Lung (tissue), 12 donors: ENCODE results near the gene BCORL1. TPM values are rescaled to one million over a fixed set of nuclear protein-coding genes. Genes with fewer than 3 reads are reported as not detected.
A peak's percentile ranks its signal among the peaks of the same experiment; 100 is the strongest.

Experiments used
- ATAC-seq: fragments of 200-7000 bp; cut with Tn5 transposase; one replicate; pipeline ENCODE4 v1.9.1; 2020; ENCODE audit warnings: moderate number of reproducible peaks; ENCODE audit not compliant: insufficient read depth, low FRiP score
- DNase-seq, 3 donors: peaks; one replicate each; pipeline ENCODE4 v3.0.0-alpha.2; 2013 to 2017
- H3K27ac ChIP-seq, 2 donors: one replicate each; pipeline ENCODE4 v1.5.1; 2013; ENCODE audit warnings: mild to moderate bottlenecking in 2 of 2, moderate library complexity in 2 of 2, control low read depth in 1 of 2, inconsistent platforms in 1 of 2, low read depth in 1 of 2, low read length in 1 of 2
- H3K27me3 ChIP-seq, 3 donors: one replicate each; pipeline ENCODE4 v1.5.1; 2013; ENCODE audit warnings: low read length in 2 of 3; ENCODE audit not compliant: control insufficient read depth in 3 of 3, insufficient read depth in 3 of 3
- H3K36me3 ChIP-seq, 4 donors: one replicate each; pipeline ENCODE4 v1.5.1; 2013; ENCODE audit warnings: low read length in 4 of 4, mild to moderate bottlenecking in 1 of 4, moderate library complexity in 1 of 4; ENCODE audit not compliant: control insufficient read depth in 4 of 4, insufficient read depth in 4 of 4
- H3K4me1 ChIP-seq, 5 donors: one replicate each; pipeline ENCODE4 v1.5.1; 2013; ENCODE audit warnings: low read length in 5 of 5, mild to moderate bottlenecking in 2 of 5, moderate library complexity in 1 of 5; ENCODE audit not compliant: control insufficient read depth in 5 of 5, insufficient read depth in 5 of 5
- H3K4me3 ChIP-seq: one replicate; pipeline ENCODE4 v1.5.1; 2013; ENCODE audit warnings: mild to moderate bottlenecking, control low read depth, moderate library complexity
- H3K9ac ChIP-seq, 2 donors: one replicate each; pipeline ENCODE4 v1.5.1; 2013; ENCODE audit warnings: low read length in 2 of 2, control low read depth in 1 of 2; ENCODE audit not compliant: insufficient read depth in 1 of 2
- H3K9me3 ChIP-seq, 4 donors: one replicate each; pipeline ENCODE4 v1.5.1; 2013; ENCODE audit warnings: low read length in 3 of 4, mild to moderate bottlenecking in 1 of 4, moderate library complexity in 1 of 4; ENCODE audit not compliant: control insufficient read depth in 4 of 4, insufficient read depth in 3 of 4
- CTCF ChIP-seq: IDR thresholded peaks from 2 replicates; pipeline ENCODE4 v1.5.1; 2012; ENCODE audit warnings: mild to moderate bottlenecking; ENCODE audit errors: control extremely low read depth, extremely low read depth
- WGBS, 2 donors: extraction: QIAGEN DNeasy Blood & Tissue Kit; methylation state at CpG; one replicate each; pipeline ENCODE4 v1.1.7; 2013; 5-methylcytosine and 5-hydroxymethylcytosine counted together
- polyA plus RNA-seq, 2 donors: library from polyadenylated mRNA; stranded (reverse); fragments of 200-250 nt; gene quantifications; one replicate each; pipeline ENCODE4 v1.2.1, GENCODE V29; 2013
- total RNA-seq, 2 donors: library from RNA; depleted of rRNA in 1 of 2; stranded (reverse); fragments of >200 nt in 1 of 2; gene quantifications; one replicate each; pipeline ENCODE4 v1.2.1, GENCODE V29; 2014 to 2021
- donor health status: control.
- donor health status: control.
- donor health status: Bipolar disorder and iron deficiency.
- donor health status: healthy.
- donor health status: DM: yes; HTN: yes; CAD: no.

Gene BCORL1
- total and polyA plus RNA-seq, 4 donors: 2.3 to 11.8 (median 7.0) TPM

- Histone ChIP-seq H3K4me3 (no peak overlapping the region), H3K9ac (no peak overlapping the region), H3K9me3 (no peaks in the 10 kb centered on the region), H3K27me3 (no peaks in the 10 kb centered on the region), H3K36me3 (no peaks in the 10 kb centered on the region), H3K27ac (peak overlapping the region in 1 of 2 donors; percentile 29), H3K4me1 (peaks cover 0 to 18% (median 7%) of the 10 kb centered on the region in 5 donors)
- DNase-seq (no peak), ATAC-seq (no peak)
- no peak for TF ChIP-seq CTCF
- 49 to 59% methylated on average over 4 to 5 of the region's 5 CpGs for WGBS, 2 donors
Observed at GRCh38 chrX:130100180-130100579, 117.7 kb downstream of the BCORL1 start.

GRCh38 chrX:130103605-130104004, 121.2 kb downstream of the BCORL1 start:
- no peaks in the 10 kb centered on the region for H3K27me3 ChIP-seq
- no peak for TF ChIP-seq CTCF
- no peak overlapping the region for H3K9ac ChIP-seq
- ATAC-seq (no peak), DNase-seq (no peak)
- whole genome bisulfite sequencing, 2 donors: 70 to 93% methylated on average over 3 of the region's 3 CpGs
- H3K36me3 ChIP-seq: no peaks in the 10 kb centered on the region
- peaks cover 0 to 12% (median 7%) of the 10 kb centered on the region in 5 donors for H3K4me1 ChIP-seq
- H3K9me3 ChIP-seq: no peaks in the 10 kb centered on the region
- peak overlapping the region in 1 of 2 donors; percentile 24 for H3K27ac ChIP-seq
- H3K4me3 ChIP-seq: no peak overlapping the region

DNA sequence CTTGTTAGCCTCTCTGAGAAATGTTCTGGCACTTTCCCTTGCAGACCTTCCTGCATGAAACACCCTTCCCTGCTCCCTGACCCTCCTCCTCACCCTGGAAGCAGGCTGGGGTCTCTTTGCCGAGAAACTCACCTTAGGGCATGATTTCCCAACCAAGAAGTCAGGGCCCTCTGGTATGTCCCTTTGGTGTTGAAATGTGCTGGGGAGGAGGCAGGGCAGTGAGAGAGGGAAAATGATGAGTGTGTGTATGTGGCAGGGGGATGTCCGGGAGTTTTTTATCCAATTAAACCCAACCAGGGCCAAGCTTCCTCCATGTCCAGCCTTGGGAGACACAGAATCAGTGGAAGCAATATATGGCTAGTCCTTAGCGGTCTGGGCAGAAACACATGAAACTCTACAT, 122.8 kb downstream of the BCORL1 start:
- Histone ChIP-seq H3K4me3 (no peak overlapping the region), H3K27me3 (no peaks in the 10 kb centered on the region), H3K27ac (no peak overlapping the region), H3K9me3 (no peaks in the 10 kb centered on the region), H3K9ac (no peak overlapping the region), H3K36me3 (no peaks in the 10 kb centered on the region), H3K4me1 (peaks cover 0 to 7% (median 7%) of the 10 kb centered on the region in 5 donors)
- ATAC-seq: no peak
- no peak for DNase-seq
- TF ChIP-seq CTCF: no peak
- WGBS, 2 donors: 52 to 77% methylated on average over 3 of the region's 3 CpGs

DNA sequence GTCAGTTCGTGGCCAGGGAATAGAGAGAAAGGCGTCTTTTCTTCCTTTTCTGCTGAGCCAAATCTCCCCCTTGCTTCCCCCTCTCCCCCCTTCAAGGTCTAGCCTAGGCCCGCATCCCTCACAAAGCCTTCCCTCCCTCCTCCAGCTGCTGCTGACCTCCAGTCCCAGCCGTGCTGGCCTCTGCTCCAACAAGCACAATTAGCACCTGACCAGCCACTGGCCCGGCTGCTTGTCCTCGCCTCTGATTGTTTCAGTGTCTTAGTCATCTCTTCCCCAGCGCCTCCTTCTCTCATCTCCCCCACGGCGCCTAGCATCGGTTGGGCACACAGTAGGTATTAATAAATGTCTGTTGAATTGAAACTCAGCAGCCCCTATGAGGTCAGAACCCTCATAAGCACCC, 123.6 kb downstream of the BCORL1 start:
- no peak for ATAC-seq
- H3K27me3 ChIP-seq: no peaks in the 10 kb centered on the region
- no peaks in the 10 kb centered on the region for H3K9me3 ChIP-seq
- WGBS, 2 donors: 51 to 62% methylated on average over 10 of the region's 10 CpGs
- no peak overlapping the region for H3K27ac ChIP-seq
- no peak overlapping the region for H3K4me3 ChIP-seq
- H3K36me3 ChIP-seq: no peaks in the 10 kb centered on the region
- no peak for TF ChIP-seq CTCF
- H3K9ac ChIP-seq: no peak overlapping the region
- peaks cover 0 to 7% (median 5%) of the 10 kb centered on the region in 5 donors for H3K4me1 ChIP-seq
- no peak for DNase-seq
